Measurements from ENCODE around the gene NPDC1. TPM values are rescaled to one million over a fixed set of nuclear protein-coding genes. Genes with fewer than 3 reads are reported as not detected.

Gene NPDC1
- total RNA-seq, 1 donor from 2014 or later, result 68.0 TPM

DNA sequence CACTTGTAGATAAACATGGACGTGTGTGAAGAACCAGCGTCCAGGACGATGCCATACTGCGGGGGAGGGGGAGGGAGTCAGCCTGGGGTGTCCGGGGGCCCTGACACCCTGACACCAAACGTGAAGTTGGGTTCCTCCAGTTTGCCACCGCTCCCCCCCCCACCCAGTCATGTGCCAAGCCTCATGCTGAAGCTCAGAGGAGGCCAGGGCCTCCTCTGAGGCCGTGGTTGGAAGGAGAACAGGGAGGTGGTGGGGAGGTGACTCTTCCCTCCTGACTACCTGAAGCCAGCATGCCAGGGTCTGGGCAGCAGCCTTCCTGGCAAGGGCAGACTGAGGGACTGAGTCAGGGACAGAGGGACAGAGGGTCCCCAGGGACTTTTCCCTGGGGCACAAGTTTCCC lies 6.3 kb upstream of the NPDC1 start:
- H3K4me1 Mint-ChIP-seq (ENCODE audit: unreplicated experiment), result no peaks in the 10 kb centered on the region
- no peak overlapping the region for H3K27ac Mint-ChIP-seq
- peaks cover 57% of the 10 kb centered on the region for H3K27me3 Mint-ChIP-seq
- TF ChIP-seq, protein P1, sequence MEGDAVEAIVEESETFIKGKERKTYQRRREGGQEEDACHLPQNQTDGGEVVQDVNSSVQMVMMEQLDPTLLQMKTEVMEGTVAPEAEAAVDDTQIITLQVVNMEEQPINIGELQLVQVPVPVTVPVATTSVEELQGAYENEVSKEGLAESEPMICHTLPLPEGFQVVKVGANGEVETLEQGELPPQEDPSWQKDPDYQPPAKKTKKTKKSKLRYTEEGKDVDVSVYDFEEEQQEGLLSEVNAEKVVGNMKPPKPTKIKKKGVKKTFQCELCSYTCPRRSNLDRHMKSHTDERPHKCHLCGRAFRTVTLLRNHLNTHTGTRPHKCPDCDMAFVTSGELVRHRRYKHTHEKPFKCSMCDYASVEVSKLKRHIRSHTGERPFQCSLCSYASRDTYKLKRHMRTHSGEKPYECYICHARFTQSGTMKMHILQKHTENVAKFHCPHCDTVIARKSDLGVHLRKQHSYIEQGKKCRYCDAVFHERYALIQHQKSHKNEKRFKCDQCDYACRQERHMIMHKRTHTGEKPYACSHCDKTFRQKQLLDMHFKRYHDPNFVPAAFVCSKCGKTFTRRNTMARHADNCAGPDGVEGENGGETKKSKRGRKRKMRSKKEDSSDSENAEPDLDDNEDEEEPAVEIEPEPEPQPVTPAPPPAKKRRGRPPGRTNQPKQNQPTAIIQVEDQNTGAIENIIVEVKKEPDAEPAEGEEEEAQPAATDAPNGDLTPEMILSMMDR (conservative IDR thresholded peaks at IDR 0.05), result no peak
- H3K4me3 Mint-ChIP-seq, result no peak overlapping the region
- DNase-seq (ENCODE audit: extremely low spot score, unreplicated experiment), result no peak
- no peaks in the 10 kb centered on the region for H3K36me3 Mint-ChIP-seq
- H3K9me3 Mint-ChIP-seq, result no peaks in the 10 kb centered on the region

DNA sequence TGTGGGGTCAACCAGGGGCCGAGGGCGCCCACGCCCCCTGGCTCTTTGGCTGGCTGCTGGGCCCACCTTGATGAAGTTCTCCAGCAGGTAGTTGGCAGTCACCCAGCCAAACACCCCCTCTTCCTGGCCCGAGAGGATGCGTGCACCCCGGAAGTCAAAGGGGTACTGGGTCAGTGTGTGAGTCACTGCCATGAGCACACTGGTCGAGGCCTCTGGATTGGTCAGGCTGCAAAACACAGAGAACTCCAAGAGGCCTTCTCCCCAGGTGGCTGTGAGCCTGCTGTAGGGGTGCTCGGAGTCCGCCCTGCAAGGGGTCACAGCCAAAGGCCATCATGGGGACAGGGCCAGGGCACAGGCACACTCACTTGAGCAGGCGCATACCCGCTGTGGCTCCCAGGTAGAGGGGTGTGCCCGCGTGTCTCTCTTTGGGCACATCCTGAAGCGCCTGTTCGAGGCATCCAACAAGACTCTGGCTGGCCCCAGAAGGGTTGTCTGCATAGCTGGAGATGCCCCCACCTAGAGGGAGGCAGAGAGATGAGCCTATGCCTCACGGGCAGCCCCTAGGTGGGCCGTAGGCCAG lies 5.3 kb upstream of the NPDC1 start:
- DNase-seq (ENCODE audit: extremely low spot score, unreplicated experiment), result no peak
- Mint-ChIP-seq H3K27me3 (peaks cover 58% of the 10 kb centered on the region), H3K27ac (no peak overlapping the region), H3K36me3 (no peaks in the 10 kb centered on the region), H3K9me3 (no peaks in the 10 kb centered on the region), H3K4me3 (no peak overlapping the region), H3K4me1 (ENCODE audit: unreplicated experiment) (no peaks in the 10 kb centered on the region)
- TF ChIP-seq, protein P1 (conservative IDR thresholded peaks at IDR 0.05), result no peak

- TF ChIP-seq, protein P1 (conservative IDR thresholded peaks at IDR 0.05), result no peak
- DNase-seq (ENCODE audit: extremely low spot score, unreplicated experiment), result no peak
- Mint-ChIP-seq H3K36me3 (no peaks in the 10 kb centered on the region), H3K27me3 (peaks cover 54% of the 10 kb centered on the region), H3K27ac (no peak overlapping the region), H3K4me3 (no peak overlapping the region), H3K4me1 (ENCODE audit: unreplicated experiment) (no peaks in the 10 kb centered on the region), H3K9me3 (no peaks in the 10 kb centered on the region)
Measured at GRCh38 chr9:137050570-137050969, 4.6 kb upstream of the NPDC1 start.

DNA sequence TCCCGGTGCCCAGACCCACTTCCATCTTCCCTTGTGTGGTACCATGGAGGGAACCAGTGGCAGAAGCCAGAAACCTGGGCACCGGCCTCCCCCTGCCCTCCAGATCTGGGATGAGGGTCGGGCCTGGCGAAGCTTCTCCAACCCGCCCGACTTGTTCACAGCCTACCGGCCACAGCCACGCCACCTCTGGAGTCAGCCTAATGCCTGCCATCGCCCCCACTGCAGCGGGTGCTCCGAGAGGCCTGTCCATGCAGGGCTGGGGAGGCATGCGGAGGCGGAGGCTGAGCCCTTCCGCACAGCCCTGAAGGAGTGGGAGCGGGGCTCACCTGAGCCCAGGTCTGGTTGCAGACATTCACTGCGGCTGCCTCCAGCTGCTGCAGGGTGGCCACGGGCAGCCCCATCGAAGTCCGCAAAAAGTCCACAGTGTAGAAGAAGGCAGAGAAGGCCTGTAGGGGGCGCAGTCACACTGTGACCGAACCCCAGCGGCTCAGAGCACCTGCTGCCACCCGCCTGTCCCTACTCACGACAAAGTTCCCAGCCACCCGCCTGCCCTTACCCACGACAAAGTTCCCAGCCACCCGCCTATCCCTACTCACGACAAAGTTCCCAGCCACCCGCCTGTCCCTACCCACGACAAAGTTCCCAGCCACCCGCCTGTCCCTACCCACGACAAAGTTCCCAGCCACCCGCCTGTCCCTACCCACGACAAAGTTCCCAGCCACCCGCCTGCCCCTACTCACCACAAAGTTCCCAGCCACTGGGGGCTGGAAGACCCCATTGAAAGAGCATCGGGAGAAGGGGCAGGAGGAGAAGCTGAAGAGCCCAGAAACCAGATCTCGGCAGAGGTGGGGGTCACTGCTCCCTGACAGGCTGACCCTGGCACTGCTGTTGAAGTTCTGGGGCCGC lies 3.8 kb upstream of the NPDC1 start:
- no peak overlapping the region for H3K27ac Mint-ChIP-seq
- H3K9me3 Mint-ChIP-seq, result no peaks in the 10 kb centered on the region
- H3K4me3 Mint-ChIP-seq, result no peak overlapping the region
- TF ChIP-seq, protein P1 (conservative IDR thresholded peaks at IDR 0.05), result peak; percentile 76
- no peaks in the 10 kb centered on the region for H3K4me1 Mint-ChIP-seq (ENCODE audit: unreplicated experiment)
- no peaks in the 10 kb centered on the region for H3K36me3 Mint-ChIP-seq
- peaks cover 55% of the 10 kb centered on the region for H3K27me3 Mint-ChIP-seq
- DNase-seq (ENCODE audit: extremely low spot score, unreplicated experiment), result no peak

GRCh38 chr9:137048655-137049543 lies 2.9 kb upstream of the NPDC1 start:
- TF ChIP-seq, protein P1 (conservative IDR thresholded peaks at IDR 0.05), result no peak
- no peaks in the 10 kb centered on the region for H3K4me1 Mint-ChIP-seq (ENCODE audit: unreplicated experiment)
- peaks cover 54% of the 10 kb centered on the region for H3K27me3 Mint-ChIP-seq
- DNase-seq (ENCODE audit: extremely low spot score, unreplicated experiment), result no peak
- no peak overlapping the region for H3K4me3 Mint-ChIP-seq
- H3K27ac Mint-ChIP-seq, result no peak overlapping the region
- H3K36me3 Mint-ChIP-seq, result no peaks in the 10 kb centered on the region
- H3K9me3 Mint-ChIP-seq, result no peaks in the 10 kb centered on the region

Measured in type B pancreatic cell (in vitro differentiated cells).